Measurements from ENCODE around the gene HBD.
"Not testable (repeated sequence)": the region's sequence is repeated elsewhere in the genome, so short reads cannot be mapped to it uniquely, and the experiment has no call there.

HBD gene

DNA sequence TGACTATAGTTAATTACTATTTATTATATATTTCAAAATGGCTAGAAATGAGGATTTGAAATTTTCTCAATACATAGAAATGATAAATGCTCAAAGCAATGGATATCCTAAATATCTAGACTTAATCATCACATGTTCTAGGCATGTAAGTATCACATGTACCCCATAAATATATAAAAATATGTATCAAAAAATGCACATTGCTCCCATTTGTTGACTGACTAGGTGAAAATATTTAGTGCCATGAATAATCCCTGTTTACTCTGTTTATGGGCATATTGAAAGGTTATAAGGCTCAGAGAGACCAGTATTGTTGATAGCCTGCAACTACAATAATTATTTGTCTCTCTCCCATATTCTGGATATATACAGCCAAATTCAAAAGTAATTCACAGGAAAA is 32.3 kb upstream of the HBD start:
- H3K4me3 ChIP-seq (ENCODE audit: low read depth, low read length) = no peak overlapping the region
- TF ChIP-seq, protein P1, sequence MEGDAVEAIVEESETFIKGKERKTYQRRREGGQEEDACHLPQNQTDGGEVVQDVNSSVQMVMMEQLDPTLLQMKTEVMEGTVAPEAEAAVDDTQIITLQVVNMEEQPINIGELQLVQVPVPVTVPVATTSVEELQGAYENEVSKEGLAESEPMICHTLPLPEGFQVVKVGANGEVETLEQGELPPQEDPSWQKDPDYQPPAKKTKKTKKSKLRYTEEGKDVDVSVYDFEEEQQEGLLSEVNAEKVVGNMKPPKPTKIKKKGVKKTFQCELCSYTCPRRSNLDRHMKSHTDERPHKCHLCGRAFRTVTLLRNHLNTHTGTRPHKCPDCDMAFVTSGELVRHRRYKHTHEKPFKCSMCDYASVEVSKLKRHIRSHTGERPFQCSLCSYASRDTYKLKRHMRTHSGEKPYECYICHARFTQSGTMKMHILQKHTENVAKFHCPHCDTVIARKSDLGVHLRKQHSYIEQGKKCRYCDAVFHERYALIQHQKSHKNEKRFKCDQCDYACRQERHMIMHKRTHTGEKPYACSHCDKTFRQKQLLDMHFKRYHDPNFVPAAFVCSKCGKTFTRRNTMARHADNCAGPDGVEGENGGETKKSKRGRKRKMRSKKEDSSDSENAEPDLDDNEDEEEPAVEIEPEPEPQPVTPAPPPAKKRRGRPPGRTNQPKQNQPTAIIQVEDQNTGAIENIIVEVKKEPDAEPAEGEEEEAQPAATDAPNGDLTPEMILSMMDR (IDR thresholded peaks at IDR 0.05; ENCODE audit: low read depth, low read length) = no peak

DNA sequence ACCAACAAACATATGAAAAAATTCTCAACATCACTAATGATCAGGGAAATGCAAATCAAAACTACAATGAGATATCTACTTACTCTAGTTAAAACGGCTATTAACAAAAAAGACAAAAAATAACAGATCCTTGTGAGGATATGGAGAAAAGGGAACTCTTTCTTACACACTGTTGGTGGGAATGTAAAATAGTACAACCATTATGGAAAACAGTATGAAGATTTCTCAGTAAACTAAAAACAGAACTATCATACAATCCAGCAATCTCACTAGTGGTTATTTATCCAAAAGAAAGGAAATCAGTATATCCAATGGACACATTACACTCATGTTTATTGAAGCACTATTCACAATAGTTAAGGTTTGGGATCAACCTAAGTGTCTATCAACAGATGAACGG is 31.5 kb upstream of the HBD start:
- no peak overlapping the region for H3K4me3 ChIP-seq (ENCODE audit: low read depth, low read length)
- TF ChIP-seq, protein P1 (IDR thresholded peaks at IDR 0.05; ENCODE audit: low read depth, low read length) = no peak

DNA sequence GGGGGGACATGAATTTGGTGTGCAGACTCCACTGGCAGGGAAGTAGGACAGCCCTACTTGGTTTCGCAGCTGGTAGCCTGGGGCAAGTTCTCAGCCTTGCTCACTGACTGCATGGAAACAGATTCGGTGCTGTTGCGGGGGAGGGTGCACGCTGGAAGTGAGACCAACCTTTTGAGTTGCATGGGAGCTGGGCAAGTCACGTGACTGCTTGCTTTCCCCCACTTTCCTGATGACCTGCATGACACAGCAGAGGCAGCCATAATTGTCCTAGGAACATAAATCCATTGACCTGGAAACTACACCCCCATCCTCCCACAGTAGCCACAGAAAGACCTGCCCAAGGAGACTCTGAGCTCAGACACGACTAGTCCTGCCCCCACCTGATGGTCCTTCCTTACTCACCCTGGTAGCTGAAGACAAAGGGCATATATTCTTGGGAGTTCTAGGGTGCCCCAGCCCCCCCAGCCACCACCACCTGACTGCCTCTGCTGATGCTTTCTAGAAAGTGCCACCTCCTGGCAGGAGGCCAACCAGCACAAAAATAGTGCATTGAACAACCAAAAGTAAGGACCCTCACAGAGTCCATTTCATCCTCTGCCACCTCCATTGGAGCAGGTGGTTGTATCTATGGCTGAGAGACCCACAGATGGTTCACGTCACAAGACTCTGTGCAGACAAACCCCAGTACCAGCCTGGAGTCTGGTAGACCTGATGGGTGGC is 24.4 kb upstream of the HBD start:
- H3K4me3 ChIP-seq (ENCODE audit: low read depth, low read length) = no peak overlapping the region
- TF ChIP-seq, protein P1 (IDR thresholded peaks at IDR 0.05; ENCODE audit: low read depth, low read length) = no peak

DNA sequence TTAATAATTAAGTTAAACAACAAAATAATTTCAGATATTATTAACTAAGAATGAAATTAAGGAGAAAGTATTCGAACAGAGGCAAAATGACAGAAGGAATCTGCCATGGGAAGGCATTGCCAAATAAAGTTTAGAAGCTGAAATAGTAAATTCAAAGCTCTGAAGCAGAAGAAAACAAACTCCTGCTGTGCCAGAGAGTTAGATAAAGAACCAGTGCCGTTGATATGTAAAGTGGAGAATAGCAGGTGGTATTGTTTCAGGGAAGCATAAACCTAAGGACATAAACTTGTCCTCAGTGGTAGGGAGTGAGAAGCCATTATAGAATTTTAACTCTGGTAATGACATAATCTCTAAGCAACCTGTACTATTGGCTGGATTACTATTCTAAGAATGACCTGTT is 23.0 kb upstream of the HBD start:
- TF ChIP-seq, protein P1 (IDR thresholded peaks at IDR 0.05; ENCODE audit: low read depth, low read length) = no peak
- no peak overlapping the region for H3K4me3 ChIP-seq (ENCODE audit: low read depth, low read length)

DNA sequence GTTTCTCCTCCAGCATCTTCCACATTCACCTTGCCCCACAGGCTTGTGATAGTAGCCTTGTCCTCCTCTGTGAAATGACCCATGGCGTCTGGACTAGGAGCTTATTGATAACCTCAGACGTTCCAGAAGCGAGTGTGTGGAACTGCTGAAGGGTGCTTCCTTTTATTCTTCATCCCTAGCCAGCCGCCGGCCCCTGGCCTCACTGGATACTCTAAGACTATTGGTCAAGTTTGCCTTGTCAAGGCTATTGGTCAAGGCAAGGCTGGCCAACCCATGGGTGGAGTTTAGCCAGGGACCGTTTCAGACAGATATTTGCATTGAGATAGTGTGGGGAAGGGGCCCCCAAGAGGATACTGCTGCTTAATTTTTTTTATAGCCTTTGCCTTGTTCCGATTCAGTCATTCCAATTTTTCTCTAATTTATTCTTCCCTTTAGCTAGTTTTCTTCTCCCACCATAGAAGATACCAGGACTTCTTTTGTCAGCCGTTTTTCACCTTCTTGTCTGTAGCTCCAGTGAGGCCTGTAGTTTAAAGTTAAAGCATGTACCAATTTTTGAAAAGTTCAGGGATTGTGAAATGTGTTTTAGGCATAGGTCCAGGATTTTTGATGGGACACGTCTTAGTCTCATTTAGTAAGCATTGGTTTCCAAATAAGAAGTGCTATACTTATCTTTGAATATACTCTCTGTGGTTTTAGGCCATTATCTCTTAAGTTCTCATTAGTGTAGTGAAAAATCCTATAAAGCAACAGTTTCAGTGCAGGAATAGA is 20.5 kb upstream of the HBD start, which contains the start of gene HBG2:
HBG2 (minus strand) TSS at position 136 of the 768 bp plus-strand sequence; CDS start at position 83, 53 bp downstream.
- not testable (repeated sequence) for H3K4me3 ChIP-seq (ENCODE audit: low read depth, low read length)

DNA sequence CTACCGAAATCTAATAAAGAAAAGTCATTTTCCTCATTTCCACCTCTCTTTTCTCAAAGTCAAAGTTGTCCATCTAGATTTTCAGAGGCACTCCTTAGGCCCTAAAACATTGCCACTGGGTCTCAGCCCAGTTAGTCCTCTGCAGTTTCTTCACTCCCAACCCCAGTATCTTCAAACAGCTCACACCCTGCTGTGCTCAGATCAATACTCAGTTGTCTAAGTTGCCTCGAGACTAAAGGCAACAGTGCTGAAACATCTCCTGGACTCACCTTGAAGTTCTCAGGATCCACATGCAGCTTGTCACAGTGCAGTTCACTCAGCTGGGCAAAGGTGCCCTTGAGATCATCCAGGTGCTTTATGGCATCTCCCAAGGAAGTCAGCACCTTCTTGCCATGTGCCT is 19.7 kb upstream of the HBD start:
- H3K4me3 ChIP-seq (ENCODE audit: low read depth, low read length) = not testable (repeated sequence)

DNA sequence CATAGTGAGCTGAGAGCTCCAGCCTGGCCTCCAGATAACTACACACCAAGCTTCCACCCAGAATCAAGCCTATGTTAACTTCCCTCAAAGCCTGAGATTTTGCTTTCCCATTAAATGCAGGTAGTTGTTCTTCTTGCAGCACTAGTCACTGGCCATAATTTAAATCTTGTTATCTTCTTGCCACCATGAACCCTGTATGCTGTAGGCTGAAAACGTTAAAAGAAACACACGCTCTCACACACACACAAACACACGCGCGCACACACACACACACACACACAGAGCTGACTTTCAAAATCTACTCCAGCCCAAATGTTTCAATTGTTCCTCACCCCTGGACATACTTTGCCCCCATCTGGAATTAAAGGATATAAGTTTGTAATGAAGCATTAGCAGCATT is 19.2 kb upstream of the HBD start:
- not testable (repeated sequence) for H3K4me3 ChIP-seq (ENCODE audit: low read depth, low read length)

DNA sequence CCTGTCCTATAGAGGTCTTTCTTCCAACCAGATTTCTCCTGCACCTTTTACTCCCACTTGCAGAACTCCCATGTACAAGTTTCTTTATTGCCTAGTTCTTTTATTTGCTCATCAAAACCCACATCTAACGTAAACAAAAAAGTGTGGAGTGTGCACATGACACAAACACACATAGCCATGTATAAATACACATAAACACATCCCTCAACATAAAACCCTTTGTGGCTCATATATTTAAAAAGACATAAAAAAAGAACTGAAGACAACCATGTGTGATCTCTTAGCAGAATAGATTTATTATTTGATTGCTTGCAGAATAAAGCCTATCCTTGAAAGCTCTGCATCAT is 18.6 kb upstream of the HBD start:
- H3K4me3 ChIP-seq (ENCODE audit: low read depth, low read length) = no peak overlapping the region
- TF ChIP-seq, protein P1 (IDR thresholded peaks at IDR 0.05; ENCODE audit: low read depth, low read length) = no peak
